Stimulated activated naive B cell treated with anti-CD40 and anti-IgM and Interleukin-4, amounts not matched to agents 10 μg/mL and 1 μg/mL and 100 μg/mL, for 72 hours (primary cell): Measurements from ENCODE around the gene VENTX.
"Not testable (repeated sequence)": the region's sequence is repeated elsewhere in the genome, so short reads cannot be mapped to it uniquely, and the experiment has no call there.

Source experiments
- ATAC-seq, 2 donors: fragments of 150-1000 bp; cut with Tn5 transposase; replicated peaks; 2 replicates each; pipeline ENCODE4 v1.10.0; 2021; ENCODE audit warnings: moderate library complexity in 1 of 2
- DNase-seq: peaks from one replicate; pipeline ENCODE4 v3.0.0; 2021
- H3K27ac Mint-ChIP-seq: one replicate; pipeline ENCODE4 v1.8.0; 2022; ENCODE audit warnings: mild to moderate bottlenecking, mixed read lengths
- H3K27me3 Mint-ChIP-seq, 2 donors: one replicate each; pipeline ENCODE4 v1.8.0; 2022; ENCODE audit warnings: mixed read lengths in 2 of 2
- H3K36me3 Mint-ChIP-seq, 2 donors: one replicate each; pipeline ENCODE4 v1.8.0; 2022; ENCODE audit warnings: mixed read lengths in 2 of 2, mild to moderate bottlenecking in 1 of 2
- H3K4me1 Mint-ChIP-seq, 2 donors: one replicate each; pipeline ENCODE4 v1.8.0; 2022; ENCODE audit warnings: mixed read lengths in 2 of 2, mild to moderate bottlenecking in 1 of 2
- H3K4me3 Mint-ChIP-seq, 2 donors: one replicate each; pipeline ENCODE4 v1.8.0; 2022; ENCODE audit warnings: mild to moderate bottlenecking in 2 of 2, mixed read lengths in 2 of 2, moderate library complexity in 1 of 2
- H3K9me3 Mint-ChIP-seq, 2 donors: one replicate each; pipeline ENCODE4 v1.8.0; 2022; ENCODE audit warnings: mixed read lengths in 2 of 2, mild to moderate bottlenecking in 1 of 2

Gene VENTX

GRCh38 chr10:133217800-133218589, 19.7 kb upstream of the VENTX start:
- Mint-ChIP-seq H3K27ac (no peak overlapping the region), H3K9me3 (no peaks in the 10 kb centered on the region), H3K4me1 (peaks cover 0 to 3% of the 10 kb centered on the region in 2 donors), H3K27me3 (peaks cover 19 to 40% of the 10 kb centered on the region in 2 donors), H3K4me3 (no peak overlapping the region), H3K36me3 (peaks cover 0 to 2% of the 10 kb centered on the region in 2 donors)
- no peak for ATAC-seq
- no peak for DNase-seq

GRCh38 chr10:133218891-133219290, 18.8 kb upstream of the VENTX start:
- Mint-ChIP-seq H3K9me3 (no peaks in the 10 kb centered on the region), H3K27ac (no peak overlapping the region), H3K4me1 (peaks cover 0 to 3% of the 10 kb centered on the region in 2 donors), H3K36me3 (peaks cover 0 to 3% of the 10 kb centered on the region in 2 donors), H3K27me3 (peaks cover 21 to 35% of the 10 kb centered on the region in 2 donors), H3K4me3 (no peak overlapping the region)
- DNase-seq = no peak
- no peak for ATAC-seq

GRCh38 chr10:133219782-133220181, 17.9 kb upstream of the VENTX start:
- Mint-ChIP-seq H3K4me1 (peaks cover 0 to 3% of the 10 kb centered on the region in 2 donors), H3K36me3 (peaks cover 0 to 4% of the 10 kb centered on the region in 2 donors), H3K4me3 (no peak overlapping the region), H3K27me3 (peaks cover 23 to 39% of the 10 kb centered on the region in 2 donors), H3K27ac (no peak overlapping the region), H3K9me3 (no peaks in the 10 kb centered on the region)
- ATAC-seq = no peak
- no peak for DNase-seq

- Mint-ChIP-seq H3K36me3 (peaks cover 0 to 4% of the 10 kb centered on the region in 2 donors), H3K4me3 (no peak overlapping the region), H3K27me3 (peaks cover 31 to 51% of the 10 kb centered on the region in 2 donors), H3K4me1 (peaks cover 13 to 15% of the 10 kb centered on the region in 2 donors), H3K9me3 (no peaks in the 10 kb centered on the region), H3K27ac (no peak overlapping the region)
- no peak for DNase-seq
- ATAC-seq = no peak
Measured at GRCh38 chr10:133221331-133221730, 16.3 kb upstream of the VENTX start.

- not testable (repeated sequence) for ATAC-seq, DNase-seq, H3K36me3 Mint-ChIP-seq, H3K9me3 Mint-ChIP-seq, H3K4me3 Mint-ChIP-seq, H3K27ac Mint-ChIP-seq
- H3K27me3 Mint-ChIP-seq = peaks cover 33 to 53% of the 10 kb centered on the region in 2 donors
- H3K4me1 Mint-ChIP-seq = peaks cover 17 to 19% of the 10 kb centered on the region in 2 donors
Measured at GRCh38 chr10:133221756-133222155, 15.9 kb upstream of the VENTX start.

GRCh38 chr10:133224076-133224475, 13.6 kb upstream of the VENTX start:
- peaks cover 46 to 71% of the 10 kb centered on the region in 2 donors for H3K27me3 Mint-ChIP-seq
- H3K9me3 Mint-ChIP-seq = no peaks in the 10 kb centered on the region
- no peak overlapping the region for H3K4me3 Mint-ChIP-seq
- peaks cover 0 to 5% of the 10 kb centered on the region in 2 donors for H3K36me3 Mint-ChIP-seq
- DNase-seq = no peak
- no peak for ATAC-seq
- no peak overlapping the region for H3K27ac Mint-ChIP-seq
- H3K4me1 Mint-ChIP-seq = peaks cover 20% of the 10 kb centered on the region in 2 donors

- no peak for DNase-seq
- no peaks in the 10 kb centered on the region for H3K9me3 Mint-ChIP-seq
- peaks cover 52 to 73% of the 10 kb centered on the region in 2 donors for H3K27me3 Mint-ChIP-seq
- no peak overlapping the region for H3K4me3 Mint-ChIP-seq
- H3K36me3 Mint-ChIP-seq = peaks cover 3 to 5% of the 10 kb centered on the region in 2 donors
- no peak for ATAC-seq
- peaks cover 23 to 27% of the 10 kb centered on the region in 2 donors for H3K4me1 Mint-ChIP-seq
- no peak overlapping the region for H3K27ac Mint-ChIP-seq
Measured at GRCh38 chr10:133224756-133225372, 12.8 kb upstream of the VENTX start.

GRCh38 chr10:133225707-133226191, 11.9 kb upstream of the VENTX start:
- H3K27ac Mint-ChIP-seq = peak overlapping the region; percentile 47
- peak overlapping the region; percentile 51 to 59 for H3K4me3 Mint-ChIP-seq
- ATAC-seq (peak; percentile 66 to 67), DNase-seq (no peak)
- no peaks in the 10 kb centered on the region for H3K9me3 Mint-ChIP-seq
- H3K4me1 Mint-ChIP-seq = peaks cover 24 to 27% of the 10 kb centered on the region in 2 donors
- peaks cover 51 to 74% of the 10 kb centered on the region in 2 donors for H3K27me3 Mint-ChIP-seq
- peaks cover 3 to 5% of the 10 kb centered on the region in 2 donors for H3K36me3 Mint-ChIP-seq

- Mint-ChIP-seq H3K27me3 (peaks cover 48 to 73% of the 10 kb centered on the region in 2 donors), H3K4me3 (peak overlapping the region in 1 of 2 donors; percentile 59), H3K4me1 (peaks cover 24 to 30% of the 10 kb centered on the region in 2 donors), H3K27ac (no peak overlapping the region), H3K36me3 (peaks cover 3% of the 10 kb centered on the region in 2 donors), H3K9me3 (no peaks in the 10 kb centered on the region)
- ATAC-seq (peak; percentile 48 to 59), DNase-seq (no peak)
Measured at GRCh38 chr10:133226251-133226808, 11.3 kb upstream of the VENTX start.

GRCh38 chr10:133227256-133227655, 10.4 kb upstream of the VENTX start:
- ATAC-seq = no peak
- Mint-ChIP-seq H3K27me3 (peaks cover 54 to 77% of the 10 kb centered on the region in 2 donors), H3K36me3 (peaks cover 3% of the 10 kb centered on the region in 2 donors), H3K27ac (no peak overlapping the region), H3K9me3 (no peaks in the 10 kb centered on the region), H3K4me1 (peaks cover 26 to 36% of the 10 kb centered on the region in 2 donors), H3K4me3 (no peak overlapping the region)
- DNase-seq = no peak

- Mint-ChIP-seq H3K36me3 (peaks cover 1 to 3% of the 10 kb centered on the region in 2 donors), H3K27me3 (peaks cover 50 to 83% of the 10 kb centered on the region in 2 donors), H3K4me1 (peaks cover 26 to 36% of the 10 kb centered on the region in 2 donors), H3K27ac (peak overlapping the region; percentile 89), H3K4me3 (peak overlapping the region; percentile 48 to 82), H3K9me3 (no peaks in the 10 kb centered on the region)
- DNase-seq = no peak
- ATAC-seq = no peak
Measured at GRCh38 chr10:133229265-133230043, 8.2 kb upstream of the VENTX start.

- DNase-seq (no peak), ATAC-seq (no peak)
- Mint-ChIP-seq H3K27ac (peak within 1 kb of the TSS; percentile 89), H3K9me3 (no peaks in the 10 kb centered on the region), H3K4me1 (peaks cover 28 to 37% of the 10 kb centered on the region in 2 donors), H3K4me3 (peak within 1 kb of the TSS; percentile 82), H3K36me3 (peaks cover 1 to 3% of the 10 kb centered on the region in 2 donors), H3K27me3 (peaks cover 50 to 82% of the 10 kb centered on the region in 2 donors)
Measured at GRCh38 chr10:133230044-133230361, 7.7 kb upstream of the VENTX start, which contains the start of gene UTF1. Gene UTF1, plus strand, starts transcription at chr10:133230217. Its CDS starts 72 bp downstream, at chr10:133230289.

- Mint-ChIP-seq H3K36me3 (peaks cover 1 to 3% of the 10 kb centered on the region in 2 donors), H3K4me3 (peak overlapping the region; percentile 73 to 82), H3K9me3 (no peaks in the 10 kb centered on the region), H3K4me1 (peaks cover 25 to 38% of the 10 kb centered on the region in 2 donors), H3K27ac (no peak overlapping the region), H3K27me3 (peaks cover 49 to 81% of the 10 kb centered on the region in 2 donors)
- ATAC-seq (peak; percentile 51 to 63), DNase-seq (peak; percentile 43)
Measured at GRCh38 chr10:133230387-133231195, 7.1 kb upstream of the VENTX start.
